GM21367 (cell line): ENCODE data around the gene EIF2A.
"Not testable (repeated sequence)": the region's sequence is repeated elsewhere in the genome, so short reads cannot be mapped to it uniquely, and the experiment has no call there.

Source experiments
- ATAC-seq: cut with Tn5 transposase; IDR thresholded peaks from one replicate; pipeline ENCODE4 v1.9.1; 2021; ENCODE audit not compliant: unreplicated experiment

Gene EIF2A

DNA sequence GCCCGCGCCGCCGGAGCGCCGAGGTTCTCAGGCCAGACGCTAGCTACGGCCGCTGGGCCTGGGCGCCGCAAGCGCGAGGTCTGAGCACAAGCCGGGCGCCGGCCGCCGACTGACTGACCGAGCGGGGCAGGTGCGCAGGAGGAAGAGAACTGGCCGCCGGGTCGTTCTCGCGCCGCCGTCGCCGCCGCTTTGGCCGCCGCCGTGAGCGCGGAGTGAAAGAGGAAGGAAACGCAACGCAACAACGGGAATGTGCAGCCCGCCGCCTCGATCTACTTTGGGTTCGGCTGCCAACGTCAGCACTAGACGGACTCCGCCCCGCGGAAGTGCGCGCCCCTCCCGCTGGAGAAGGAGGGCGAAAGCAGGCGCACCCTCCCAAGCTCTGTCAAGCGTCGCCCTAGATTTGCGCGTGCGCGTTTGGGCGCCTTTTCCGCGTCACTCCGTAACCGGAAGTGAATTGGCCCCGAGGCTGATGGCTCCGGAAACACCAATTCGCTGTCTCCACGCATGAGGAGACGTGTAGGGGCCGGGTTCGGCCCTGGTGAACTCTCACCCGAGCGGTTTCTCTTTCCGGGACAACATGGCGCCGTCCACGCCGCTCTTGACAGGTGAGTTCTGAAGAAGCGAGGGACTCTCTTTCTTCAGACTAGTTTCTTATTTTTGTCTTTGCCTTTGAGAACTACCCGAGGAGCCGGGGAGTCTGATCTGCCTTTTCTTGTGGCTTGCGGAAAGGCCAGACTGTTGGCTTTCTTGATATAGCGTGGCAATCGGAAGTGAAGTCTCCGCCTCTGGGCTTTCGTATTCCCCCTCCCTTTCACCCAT is at the start of gene EIF2A, which contains the start of gene SERP1:
EIF2A (plus strand) TSS at position 562 of the 819 bp plus-strand sequence; CDS start at position 578, 16 bp downstream.
SERP1 (minus strand) TSS at position 271 of the 819 bp plus-strand sequence. CDS start 361 bp downstream, outside the sequence.
- ATAC-seq, result peak; percentile 88

GRCh38 chr3:150497956-150498355 is 48.6 kb upstream of the EIF2A start:
- no peak for ATAC-seq

DNA sequence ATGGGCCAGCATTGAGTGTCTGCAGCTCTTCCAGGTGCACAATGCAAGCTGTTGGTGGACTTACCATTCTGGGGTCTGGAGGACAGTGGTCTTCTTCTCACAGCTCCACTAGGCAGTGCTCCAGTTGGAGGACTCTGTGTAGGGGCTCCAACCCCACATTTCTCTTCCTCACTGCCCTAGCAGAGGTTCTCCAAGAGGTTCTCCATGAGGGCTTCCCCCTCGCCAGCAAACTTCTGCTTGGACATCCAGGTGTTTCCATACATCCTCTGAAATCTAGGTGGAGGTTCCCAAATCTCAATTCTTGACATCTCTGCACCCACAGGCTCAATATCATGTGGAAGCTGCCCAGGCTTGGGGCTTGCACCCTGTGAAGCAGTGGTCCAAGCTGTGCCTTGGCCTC is 45.6 kb upstream of the EIF2A start:
- not testable (repeated sequence) for ATAC-seq

GRCh38 chr3:150503402-150504099 is 43.0 kb upstream of the EIF2A start:
- ATAC-seq, result no peak

- no peak for ATAC-seq
These were observed 42.1 kb upstream of the EIF2A start for GRCh38 chr3:150504483-150504882.

- ATAC-seq, result no peak
These were observed 38.2 kb upstream of the EIF2A start for GRCh38 chr3:150508401-150508800.

- no peak for ATAC-seq
These were observed 36.8 kb upstream of the EIF2A start for GRCh38 chr3:150509780-150510179.

- no peak for ATAC-seq
These were observed 35.3 kb upstream of the EIF2A start for GRCh38 chr3:150511122-150511821.

- no peak for ATAC-seq
These were observed 31.4 kb upstream of the EIF2A start for GRCh38 chr3:150515210-150515609.

DNA sequence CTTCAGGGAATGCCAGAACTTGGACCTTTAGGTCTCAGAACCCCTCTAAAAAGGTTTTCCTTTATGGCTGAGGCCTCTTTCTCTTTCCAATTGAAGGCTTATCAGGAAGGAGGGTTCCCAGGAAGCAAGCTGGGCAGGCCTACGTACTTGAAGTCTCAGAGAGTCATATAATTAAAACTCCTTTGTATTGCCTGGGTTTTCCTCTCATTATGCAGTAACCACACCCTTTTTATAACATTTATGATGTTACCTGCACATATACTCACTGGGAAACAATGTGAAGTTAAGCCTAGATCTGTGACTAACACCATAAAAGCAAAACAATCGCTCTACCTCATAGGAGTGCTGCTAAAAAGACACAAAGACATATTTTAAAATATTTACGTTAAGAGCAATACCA is 27.6 kb upstream of the EIF2A start:
- no peak for ATAC-seq

DNA sequence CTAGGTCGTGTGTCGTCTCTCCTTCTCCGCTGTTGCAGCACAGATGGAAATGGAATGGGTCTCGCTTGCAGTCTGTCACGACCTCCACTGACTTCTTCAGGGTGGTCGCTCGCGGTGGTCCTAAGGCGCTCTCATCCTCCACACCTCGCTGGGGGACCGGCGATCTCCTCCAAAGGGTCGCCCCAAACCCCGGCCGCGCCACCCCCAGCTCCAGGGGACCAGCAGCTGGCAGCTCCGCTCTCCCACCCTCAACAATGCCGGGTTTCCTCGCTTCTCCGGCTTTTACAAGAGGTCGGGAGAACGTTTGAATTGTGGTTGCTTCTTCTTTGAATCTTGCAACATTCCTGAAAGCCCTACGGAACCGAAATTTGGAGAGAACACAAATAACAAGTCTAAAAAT is 26.2 kb upstream of the EIF2A start:
- no peak for ATAC-seq

DNA sequence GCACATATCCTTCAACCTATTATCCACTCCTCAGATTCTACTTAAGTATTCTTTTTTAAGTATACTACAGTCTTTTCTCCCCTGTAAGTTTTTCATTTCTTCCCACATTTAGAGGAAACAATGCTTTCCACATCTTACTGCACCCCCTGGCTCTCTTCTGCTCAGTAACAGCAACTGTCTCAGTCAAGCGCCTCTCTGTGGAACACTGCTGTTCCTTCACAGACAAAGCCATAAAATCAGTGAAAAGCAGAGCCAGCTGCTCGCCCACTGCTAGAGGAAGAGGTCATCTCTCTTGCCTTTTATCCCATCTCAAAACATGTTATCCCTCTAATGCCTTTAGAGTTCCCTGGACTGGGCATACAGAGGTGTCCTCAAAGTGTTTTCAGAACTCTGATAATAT is 25.1 kb upstream of the EIF2A start:
- ATAC-seq, result no peak

DNA sequence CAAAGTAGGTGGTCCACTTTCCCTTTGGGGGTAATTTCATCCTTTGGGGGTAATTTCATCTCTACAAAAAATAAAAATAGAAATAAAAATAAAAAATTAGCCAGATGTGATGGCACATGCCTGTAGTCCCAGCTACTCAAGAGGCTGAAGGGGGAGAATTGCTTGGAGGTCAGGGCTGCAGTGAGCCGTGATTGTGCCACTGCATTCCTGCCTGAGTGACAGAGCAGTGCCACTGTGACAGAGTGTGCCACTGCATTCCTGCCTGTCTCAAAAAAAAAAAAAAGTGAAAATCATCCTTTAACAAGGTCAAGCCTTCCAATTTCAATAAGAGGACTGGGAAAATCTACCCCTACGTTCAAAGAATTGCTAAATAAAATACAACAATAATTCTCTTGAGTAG is 23.0 kb upstream of the EIF2A start:
- no peak for ATAC-seq

- no peak for ATAC-seq
These were observed 18.9 kb upstream of the EIF2A start for GRCh38 chr3:150527464-150528255.

DNA sequence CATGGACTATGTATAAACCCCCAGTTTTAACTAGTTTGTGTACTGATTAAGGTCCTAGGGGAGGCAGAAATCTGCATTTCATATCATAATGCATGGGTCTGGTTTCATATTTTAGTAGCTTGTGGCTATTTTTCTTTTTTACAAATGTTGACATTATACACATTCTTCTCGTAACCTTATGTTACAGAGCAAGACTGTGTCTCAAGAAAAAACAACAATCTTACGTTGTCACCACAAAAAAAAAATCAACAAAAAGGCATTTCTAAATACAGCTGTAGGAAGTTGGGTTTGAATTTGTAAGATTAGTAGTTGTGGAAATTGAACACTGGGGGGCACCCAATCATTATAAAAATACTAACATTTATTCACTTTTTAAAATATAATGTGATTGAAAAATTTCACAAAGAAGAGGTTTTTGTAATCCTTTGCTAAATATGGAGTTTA is 18.2 kb upstream of the EIF2A start:
- ATAC-seq, result no peak

DNA sequence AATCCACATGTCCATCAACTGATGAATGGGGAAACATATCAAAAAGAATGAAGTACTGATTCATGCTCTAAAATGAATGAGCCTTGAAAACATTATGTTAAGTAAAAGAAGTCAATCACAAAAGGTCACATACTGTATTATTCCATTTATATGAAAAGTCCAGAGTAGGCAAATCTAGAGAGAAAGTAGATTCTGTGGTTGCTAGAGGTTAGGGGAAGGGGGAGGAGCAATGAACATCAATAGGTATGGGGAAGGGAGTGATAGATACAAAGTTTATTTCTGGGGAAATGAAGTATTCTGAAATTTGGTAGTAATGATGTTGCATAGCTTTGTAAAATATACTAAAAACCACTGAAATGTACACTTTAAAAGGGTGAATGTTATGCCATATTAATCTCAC is 14.8 kb upstream of the EIF2A start:
- no peak for ATAC-seq

DNA sequence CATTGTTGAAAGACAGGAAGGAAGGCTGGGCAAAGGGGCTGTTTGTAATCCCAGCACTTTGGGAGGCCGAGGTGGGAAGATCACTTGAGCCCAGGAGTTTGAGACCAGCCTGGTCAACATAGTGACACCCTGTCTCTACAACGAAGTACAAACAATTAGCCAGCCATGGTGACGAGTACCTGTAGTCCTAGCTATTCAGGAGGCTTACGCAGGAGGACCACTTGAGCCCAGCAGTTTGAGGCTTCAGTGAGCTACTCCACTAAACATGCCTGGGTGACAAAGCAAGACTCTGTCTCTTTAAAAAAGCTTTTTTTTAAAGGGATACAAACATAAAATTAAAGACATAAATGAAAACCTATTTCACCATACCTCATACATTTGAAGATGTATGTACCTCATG is 11.4 kb upstream of the EIF2A start:
- ATAC-seq, result no peak

DNA sequence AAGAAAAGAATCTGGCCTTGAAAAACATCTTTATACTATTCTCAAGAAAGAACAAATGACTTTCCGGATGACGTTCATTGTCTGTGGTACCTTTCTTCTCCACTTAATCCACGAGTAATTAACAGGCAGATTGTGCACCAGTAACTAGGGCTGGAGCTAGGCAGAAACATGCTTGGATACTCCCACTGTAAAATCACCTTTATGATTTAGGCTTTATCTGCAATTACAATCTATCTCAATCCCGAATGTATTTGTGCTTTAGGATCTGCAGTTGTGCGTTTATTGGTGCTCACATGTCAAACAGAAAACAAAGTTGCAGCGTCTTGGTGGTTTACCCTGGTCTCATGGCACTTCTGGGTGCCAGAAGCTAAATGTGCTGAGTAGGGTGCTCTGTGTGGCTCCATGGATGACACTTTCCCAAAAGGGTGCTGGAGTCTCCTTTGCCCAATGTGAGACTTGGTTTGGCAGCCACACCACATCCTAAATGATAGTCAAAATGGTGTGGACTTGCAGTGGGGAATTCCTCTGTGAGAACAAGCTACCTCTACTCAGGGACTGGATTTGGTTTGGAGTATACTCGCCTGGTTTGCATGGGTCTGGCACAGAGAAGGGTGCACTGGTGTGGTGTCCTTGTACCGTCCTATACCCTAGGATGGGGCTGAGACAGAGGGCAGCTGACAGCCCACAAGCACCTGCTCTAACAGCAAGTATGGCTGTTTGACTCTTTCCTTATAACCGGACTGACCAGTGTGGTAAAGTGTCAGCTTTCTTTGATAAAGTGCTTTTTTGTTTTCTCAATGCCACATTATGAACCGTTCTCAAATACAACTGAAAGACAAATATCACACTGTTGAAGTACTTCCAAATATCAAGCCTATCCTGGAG is 8.0 kb upstream of the EIF2A start:
- ATAC-seq, result no peak

- ATAC-seq, result no peak
These were observed 6.3 kb upstream of the EIF2A start for GRCh38 chr3:150540297-150540696.

- no peak for ATAC-seq
These were observed 5.6 kb upstream of the EIF2A start for GRCh38 chr3:150540991-150541390.
